A172 (cell line): ENCODE measurements around the gene SAP130. TPM values are rescaled to one million over a fixed set of nuclear protein-coding genes. Genes with fewer than 3 reads are reported as not detected.
A peak's percentile ranks its signal among the peaks of the same experiment; 100 is the strongest.

ENCODE experiments used
- DNase-seq: peaks from one replicate; pipeline ENCODE4 v3.0.0-alpha.2; 2015; ENCODE audit warnings: low spot score
- total RNA-seq: library from RNA; depleted of rRNA; stranded (reverse); fragments of >200 nt; shearing (Covaris generic); gene quantifications from 2 replicates; pipeline ENCODE4 v1.2.3, GENCODE V29; 2014

Gene SAP130
- total RNA-seq, 1 experiment from 2014 or later = 11.1 TPM

GRCh38 chr2:128026448-128027277 lies 1.2 kb downstream of the SAP130 start:
- no peak for DNase-seq

GRCh38 chr2:128024816-128025215 lies 3.0 kb downstream of the SAP130 start:
- DNase-seq = no peak

GRCh38 chr2:128017561-128017960 lies 10.3 kb downstream of the SAP130 start:
- DNase-seq = no peak

GRCh38 chr2:128016620-128017019 lies 11.2 kb downstream of the SAP130 start:
- DNase-seq = no peak

GRCh38 chr2:128012698-128013097 lies 15.2 kb downstream of the SAP130 start:
- no peak for DNase-seq

- DNase-seq = no peak
These were observed 19.7 kb downstream of the SAP130 start for GRCh38 chr2:128008074-128008672.

GRCh38 chr2:128004509-128004908 lies 23.4 kb downstream of the SAP130 start:
- no peak for DNase-seq

- DNase-seq = no peak
These were observed 24.4 kb downstream of the SAP130 start for GRCh38 chr2:128003463-128003862.

GRCh38 chr2:127996160-127996559 lies 31.7 kb downstream of the SAP130 start:
- no peak for DNase-seq

GRCh38 chr2:127995725-127996124 lies 32.1 kb downstream of the SAP130 start:
- DNase-seq = no peak

GRCh38 chr2:127993659-127994058 lies 34.2 kb downstream of the SAP130 start:
- DNase-seq = no peak

GRCh38 chr2:127991742-127992141 lies 36.1 kb downstream of the SAP130 start:
- DNase-seq = no peak

- no peak for DNase-seq
These were observed 41.2 kb downstream of the SAP130 start for GRCh38 chr2:127986548-127987079.

GRCh38 chr2:127985735-127986134 lies 42.1 kb downstream of the SAP130 start:
- DNase-seq = no peak

GRCh38 chr2:127985026-127985734 lies 42.7 kb downstream of the SAP130 start:
- DNase-seq = no peak

- no peak for DNase-seq
These were observed 43.3 kb downstream of the SAP130 start for GRCh38 chr2:127984551-127984950.

- no peak for DNase-seq
These were observed 58.4 kb downstream of the SAP130 start for GRCh38 chr2:127969446-127969845.

GRCh38 chr2:127968610-127969339 lies 59.1 kb downstream of the SAP130 start:
- DNase-seq = no peak

GRCh38 chr2:127961729-127962128 lies 66.1 kb downstream of the SAP130 start:
- no peak for DNase-seq

- DNase-seq = peak; percentile 16
These were observed 70.6 kb downstream of the SAP130 start for GRCh38 chr2:127957240-127957639.

GRCh38 chr2:127954857-127955256 lies 73.0 kb downstream of the SAP130 start:
- DNase-seq = no peak

- no peak for DNase-seq
These were observed 74.0 kb downstream of the SAP130 start for GRCh38 chr2:127953849-127954248.
